HepG2 (cell line): ENCODE data around the gene RBMS2. TPM values are rescaled to one million over a fixed set of nuclear protein-coding genes. Genes with fewer than 3 reads are reported as not detected.

Experiments
- FOXA1 ChIP-seq, 2 experiments: fragments of 450-650 bp in 1 of 2; sonication (generic) in 1 of 2; formaldehyde crosslinking in 1 of 2; IDR thresholded peaks; 2 replicates each; pipeline versions ENCODE4 v1.4.0 to v1.6.1; 2016 to 2020; ENCODE audit warnings: missing genetic modification reagents in 1 of 2
- HDAC2 ChIP-seq: sonication (generic); formaldehyde crosslinking; IDR thresholded peaks from 2 replicates; pipeline ENCODE4 v1.4.0; 2020; ENCODE audit warnings: missing genetic modification reagents
- KDM5B ChIP-seq: sonication (generic); formaldehyde crosslinking; IDR thresholded peaks from 2 replicates; pipeline ENCODE4 v1.4.0; 2020; ENCODE audit warnings: missing genetic modification reagents, mild to moderate bottlenecking, borderline replicate concordance
- KLF9 ChIP-seq: IDR thresholded peaks from 2 replicates; pipeline ENCODE4 v1.6.1; 2016; ENCODE audit warnings: low read depth
- ZBTB21 ChIP-seq: sonication (generic); formaldehyde crosslinking; IDR thresholded peaks from 2 replicates; pipeline ENCODE4 v1.4.0; 2020; ENCODE audit warnings: missing genetic modification reagents
- ZNF180 ChIP-seq: sonication (generic); formaldehyde crosslinking; IDR thresholded peaks from 2 replicates; pipeline ENCODE4 v1.4.0; 2020; ENCODE audit warnings: low read depth, missing genetic modification reagents, borderline replicate concordance
- ZNF3 ChIP-seq: IDR thresholded peaks from 2 replicates; pipeline ENCODE4 v1.7.0; 2017; ENCODE audit warnings: inconsistent platforms
- ZNF710 ChIP-seq: sonication (generic); formaldehyde crosslinking; IDR thresholded peaks from 2 replicates; pipeline ENCODE4 v1.5.0; 2020; ENCODE audit warnings: mild to moderate bottlenecking, missing genetic modification reagents, borderline replicate concordance
- polyA plus RNA-seq, 8 experiments: library from polyadenylated mRNA; depleted of rRNA in 3 of 8; stranded (reverse) in 7 of 8; unstranded in 1 of 8; fragments of >200 nt; fragmentation: Illumina TruSeq in 4 of 8; extraction: Trizol in 4 of 8; gene quantifications; 2 replicates each; pipeline versions ENCODE4 v1.2.1 to v1.2.3, GENCODE V29; 2011 to 2016; ENCODE audit warnings: low read depth in 4 of 8, missing spikeins in 1 of 8, mixed read lengths in 1 of 8; ENCODE audit not compliant: insufficient read depth in 1 of 8
- total RNA-seq, 5 experiments: library from RNA; depleted of rRNA; stranded (reverse); fragments of >200 nt; fragmentation: Illumina TruSeq; extraction: Trizol; gene quantifications; 2 replicates each; pipeline ENCODE4 v1.2.3, GENCODE V29; 2016; ENCODE audit warnings: low read depth in 1 of 5
- TF ChIP-seq, protein P1 (sequence below): sonication (generic); formaldehyde crosslinking; IDR thresholded peaks from 2 replicates; pipeline ENCODE4 v1.4.0; 2020; ENCODE audit warnings: missing genetic modification reagents
- TF ChIP-seq, protein P2 (sequence below): IDR thresholded peaks from 2 replicates; pipeline ENCODE4 v1.6.1; 2016; ENCODE audit warnings: mild to moderate bottlenecking
- TF ChIP-seq, protein P3 (sequence below): conservative IDR thresholded peaks from 2 replicates; pipeline ENCODE4 v1.6.1; 2018; ENCODE audit warnings: missing genetic modification reagents
- TF ChIP-seq, protein P4 (sequence below): sonication (generic); formaldehyde crosslinking; IDR thresholded peaks from 2 replicates; pipeline ENCODE4 v1.4.0; 2020; ENCODE audit warnings: low read depth, missing genetic modification reagents

Gene RBMS2
- total and polyA plus RNA-seq, 2 of the 13 experiments (the other 11 are each of a cell fraction or from before 2014, with no cell fraction given), result 0.53 to 7.4 TPM

GRCh38 chr12:56521590-56522371 is at the start of gene RBMS2 (continued):
- TF ChIP-seq, protein P1, sequence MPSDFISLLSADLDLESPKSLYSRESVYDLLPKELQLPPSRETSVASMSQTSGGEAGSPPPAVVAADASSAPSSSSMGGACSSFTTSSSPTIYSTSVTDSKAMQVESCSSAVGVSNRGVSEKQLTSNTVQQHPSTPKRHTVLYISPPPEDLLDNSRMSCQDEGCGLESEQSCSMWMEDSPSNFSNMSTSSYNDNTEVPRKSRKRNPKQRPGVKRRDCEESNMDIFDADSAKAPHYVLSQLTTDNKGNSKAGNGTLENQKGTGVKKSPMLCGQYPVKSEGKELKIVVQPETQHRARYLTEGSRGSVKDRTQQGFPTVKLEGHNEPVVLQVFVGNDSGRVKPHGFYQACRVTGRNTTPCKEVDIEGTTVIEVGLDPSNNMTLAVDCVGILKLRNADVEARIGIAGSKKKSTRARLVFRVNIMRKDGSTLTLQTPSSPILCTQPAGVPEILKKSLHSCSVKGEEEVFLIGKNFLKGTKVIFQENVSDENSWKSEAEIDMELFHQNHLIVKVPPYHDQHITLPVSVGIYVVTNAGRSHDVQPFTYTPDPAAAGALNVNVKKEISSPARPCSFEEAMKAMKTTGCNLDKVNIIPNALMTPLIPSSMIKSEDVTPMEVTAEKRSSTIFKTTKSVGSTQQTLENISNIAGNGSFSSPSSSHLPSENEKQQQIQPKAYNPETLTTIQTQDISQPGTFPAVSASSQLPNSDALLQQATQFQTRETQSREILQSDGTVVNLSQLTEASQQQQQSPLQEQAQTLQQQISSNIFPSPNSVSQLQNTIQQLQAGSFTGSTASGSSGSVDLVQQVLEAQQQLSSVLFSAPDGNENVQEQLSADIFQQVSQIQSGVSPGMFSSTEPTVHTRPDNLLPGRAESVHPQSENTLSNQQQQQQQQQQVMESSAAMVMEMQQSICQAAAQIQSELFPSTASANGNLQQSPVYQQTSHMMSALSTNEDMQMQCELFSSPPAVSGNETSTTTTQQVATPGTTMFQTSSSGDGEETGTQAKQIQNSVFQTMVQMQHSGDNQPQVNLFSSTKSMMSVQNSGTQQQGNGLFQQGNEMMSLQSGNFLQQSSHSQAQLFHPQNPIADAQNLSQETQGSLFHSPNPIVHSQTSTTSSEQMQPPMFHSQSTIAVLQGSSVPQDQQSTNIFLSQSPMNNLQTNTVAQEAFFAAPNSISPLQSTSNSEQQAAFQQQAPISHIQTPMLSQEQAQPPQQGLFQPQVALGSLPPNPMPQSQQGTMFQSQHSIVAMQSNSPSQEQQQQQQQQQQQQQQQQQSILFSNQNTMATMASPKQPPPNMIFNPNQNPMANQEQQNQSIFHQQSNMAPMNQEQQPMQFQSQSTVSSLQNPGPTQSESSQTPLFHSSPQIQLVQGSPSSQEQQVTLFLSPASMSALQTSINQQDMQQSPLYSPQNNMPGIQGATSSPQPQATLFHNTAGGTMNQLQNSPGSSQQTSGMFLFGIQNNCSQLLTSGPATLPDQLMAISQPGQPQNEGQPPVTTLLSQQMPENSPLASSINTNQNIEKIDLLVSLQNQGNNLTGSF (CRISPR knock-in tag), result no peak
- TF ChIP-seq, protein P2, sequence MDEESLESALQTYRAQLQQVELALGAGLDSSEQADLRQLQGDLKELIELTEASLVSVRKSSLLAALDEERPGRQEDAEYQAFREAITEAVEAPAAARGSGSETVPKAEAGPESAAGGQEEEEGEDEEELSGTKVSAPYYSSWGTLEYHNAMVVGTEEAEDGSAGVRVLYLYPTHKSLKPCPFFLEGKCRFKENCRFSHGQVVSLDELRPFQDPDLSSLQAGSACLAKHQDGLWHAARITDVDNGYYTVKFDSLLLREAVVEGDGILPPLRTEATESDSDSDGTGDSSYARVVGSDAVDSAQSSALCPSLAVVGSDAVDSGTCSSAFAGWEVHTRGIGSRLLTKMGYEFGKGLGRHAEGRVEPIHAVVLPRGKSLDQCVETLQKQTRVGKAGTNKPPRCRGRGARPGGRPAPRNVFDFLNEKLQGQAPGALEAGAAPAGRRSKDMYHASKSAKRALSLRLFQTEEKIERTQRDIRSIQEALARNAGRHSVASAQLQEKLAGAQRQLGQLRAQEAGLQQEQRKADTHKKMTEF (CRISPR knock-in tag), result no peak
- TF ChIP-seq, protein P3, sequence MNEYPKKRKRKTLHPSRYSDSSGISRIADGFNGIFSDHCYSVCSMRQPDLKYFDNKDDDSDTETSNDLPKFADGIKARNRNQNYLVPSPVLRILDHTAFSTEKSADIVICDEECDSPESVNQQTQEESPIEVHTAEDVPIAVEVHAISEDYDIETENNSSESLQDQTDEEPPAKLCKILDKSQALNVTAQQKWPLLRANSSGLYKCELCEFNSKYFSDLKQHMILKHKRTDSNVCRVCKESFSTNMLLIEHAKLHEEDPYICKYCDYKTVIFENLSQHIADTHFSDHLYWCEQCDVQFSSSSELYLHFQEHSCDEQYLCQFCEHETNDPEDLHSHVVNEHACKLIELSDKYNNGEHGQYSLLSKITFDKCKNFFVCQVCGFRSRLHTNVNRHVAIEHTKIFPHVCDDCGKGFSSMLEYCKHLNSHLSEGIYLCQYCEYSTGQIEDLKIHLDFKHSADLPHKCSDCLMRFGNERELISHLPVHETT (CRISPR knock-in tag), result no peak
- no peak for TF ChIP-seq HDAC2
- TF ChIP-seq KLF9 (CRISPR knock-in tag), result no peak
- TF ChIP-seq ZNF3 (CRISPR knock-in tag), result no peak
- peak; percentile 44; the same call in 1 of the 2 replicates for TF ChIP-seq ZBTB21 (CRISPR knock-in tag)
- no peak for TF ChIP-seq FOXA1 (IDR thresholded peaks at IDR 0.05)
- TF ChIP-seq FOXA1 (CRISPR knock-in tag; IDR thresholded peaks at IDR 0.05), result no peak
- TF ChIP-seq, protein P4, sequence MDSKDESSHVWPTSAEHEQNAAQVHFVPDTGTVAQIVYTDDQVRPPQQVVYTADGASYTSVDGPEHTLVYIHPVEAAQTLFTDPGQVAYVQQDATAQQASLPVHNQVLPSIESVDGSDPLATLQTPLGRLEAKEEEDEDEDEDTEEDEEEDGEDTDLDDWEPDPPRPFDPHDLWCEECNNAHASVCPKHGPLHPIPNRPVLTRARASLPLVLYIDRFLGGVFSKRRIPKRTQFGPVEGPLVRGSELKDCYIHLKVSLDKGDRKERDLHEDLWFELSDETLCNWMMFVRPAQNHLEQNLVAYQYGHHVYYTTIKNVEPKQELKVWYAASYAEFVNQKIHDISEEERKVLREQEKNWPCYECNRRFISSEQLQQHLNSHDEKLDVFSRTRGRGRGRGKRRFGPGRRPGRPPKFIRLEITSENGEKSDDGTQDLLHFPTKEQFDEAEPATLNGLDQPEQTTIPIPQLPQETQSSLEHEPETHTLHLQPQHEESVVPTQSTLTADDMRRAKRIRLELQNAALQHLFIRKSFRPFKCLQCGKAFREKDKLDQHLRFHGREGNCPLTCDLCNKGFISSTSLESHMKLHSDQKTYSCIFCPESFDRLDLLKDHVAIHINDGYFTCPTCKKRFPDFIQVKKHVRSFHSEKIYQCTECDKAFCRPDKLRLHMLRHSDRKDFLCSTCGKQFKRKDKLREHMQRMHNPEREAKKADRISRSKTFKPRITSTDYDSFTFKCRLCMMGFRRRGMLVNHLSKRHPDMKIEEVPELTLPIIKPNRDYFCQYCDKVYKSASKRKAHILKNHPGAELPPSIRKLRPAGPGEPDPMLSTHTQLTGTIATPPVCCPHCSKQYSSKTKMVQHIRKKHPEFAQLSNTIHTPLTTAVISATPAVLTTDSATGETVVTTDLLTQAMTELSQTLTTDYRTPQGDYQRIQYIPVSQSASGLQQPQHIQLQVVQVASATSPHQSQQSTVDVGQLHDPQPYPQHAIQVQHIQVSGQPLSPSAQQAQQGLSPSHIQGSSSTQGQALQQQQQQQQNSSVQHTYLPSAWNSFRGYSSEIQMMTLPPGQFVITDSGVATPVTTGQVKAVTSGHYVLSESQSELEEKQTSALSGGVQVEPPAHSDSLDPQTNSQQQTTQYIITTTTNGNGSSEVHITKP (CRISPR knock-in tag), result no peak
- no peak for TF ChIP-seq ZNF180 (CRISPR knock-in tag)
- TF ChIP-seq KDM5B (CRISPR knock-in tag), result no peak
- TF ChIP-seq ZNF710 (CRISPR knock-in tag), result 0 out of 2 replicates have a peak, but pooled peaks have one; percentile 69
